Fibroblast of mammary gland (primary cell): Measurements from ENCODE around the gene CAPN15.

ENCODE experiments used
- DNase-seq: peaks from one replicate; pipeline ENCODE4 v3.0.0-alpha.2; 2010; ENCODE audit warnings: low read depth
- H3K4me3 ChIP-seq: 2 replicates; pipeline ENCODE4 v1.5.1; 2011; ENCODE audit warnings: low read depth, mild to moderate bottlenecking, low read length, moderate library complexity; ENCODE audit not compliant: control insufficient read depth
- TF ChIP-seq, protein P1 (sequence below): conservative IDR thresholded peaks from 2 replicates; pipeline ENCODE4 v1.5.1; 2011; ENCODE audit warnings: low read depth, low read length, inconsistent platforms; ENCODE audit not compliant: control insufficient read depth, insufficient read depth

CAPN15 gene

GRCh38 chr16:508884-509736, 18.4 kb upstream of the CAPN15 start:
- TF ChIP-seq, protein P1, sequence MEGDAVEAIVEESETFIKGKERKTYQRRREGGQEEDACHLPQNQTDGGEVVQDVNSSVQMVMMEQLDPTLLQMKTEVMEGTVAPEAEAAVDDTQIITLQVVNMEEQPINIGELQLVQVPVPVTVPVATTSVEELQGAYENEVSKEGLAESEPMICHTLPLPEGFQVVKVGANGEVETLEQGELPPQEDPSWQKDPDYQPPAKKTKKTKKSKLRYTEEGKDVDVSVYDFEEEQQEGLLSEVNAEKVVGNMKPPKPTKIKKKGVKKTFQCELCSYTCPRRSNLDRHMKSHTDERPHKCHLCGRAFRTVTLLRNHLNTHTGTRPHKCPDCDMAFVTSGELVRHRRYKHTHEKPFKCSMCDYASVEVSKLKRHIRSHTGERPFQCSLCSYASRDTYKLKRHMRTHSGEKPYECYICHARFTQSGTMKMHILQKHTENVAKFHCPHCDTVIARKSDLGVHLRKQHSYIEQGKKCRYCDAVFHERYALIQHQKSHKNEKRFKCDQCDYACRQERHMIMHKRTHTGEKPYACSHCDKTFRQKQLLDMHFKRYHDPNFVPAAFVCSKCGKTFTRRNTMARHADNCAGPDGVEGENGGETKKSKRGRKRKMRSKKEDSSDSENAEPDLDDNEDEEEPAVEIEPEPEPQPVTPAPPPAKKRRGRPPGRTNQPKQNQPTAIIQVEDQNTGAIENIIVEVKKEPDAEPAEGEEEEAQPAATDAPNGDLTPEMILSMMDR = no peak

DNA sequence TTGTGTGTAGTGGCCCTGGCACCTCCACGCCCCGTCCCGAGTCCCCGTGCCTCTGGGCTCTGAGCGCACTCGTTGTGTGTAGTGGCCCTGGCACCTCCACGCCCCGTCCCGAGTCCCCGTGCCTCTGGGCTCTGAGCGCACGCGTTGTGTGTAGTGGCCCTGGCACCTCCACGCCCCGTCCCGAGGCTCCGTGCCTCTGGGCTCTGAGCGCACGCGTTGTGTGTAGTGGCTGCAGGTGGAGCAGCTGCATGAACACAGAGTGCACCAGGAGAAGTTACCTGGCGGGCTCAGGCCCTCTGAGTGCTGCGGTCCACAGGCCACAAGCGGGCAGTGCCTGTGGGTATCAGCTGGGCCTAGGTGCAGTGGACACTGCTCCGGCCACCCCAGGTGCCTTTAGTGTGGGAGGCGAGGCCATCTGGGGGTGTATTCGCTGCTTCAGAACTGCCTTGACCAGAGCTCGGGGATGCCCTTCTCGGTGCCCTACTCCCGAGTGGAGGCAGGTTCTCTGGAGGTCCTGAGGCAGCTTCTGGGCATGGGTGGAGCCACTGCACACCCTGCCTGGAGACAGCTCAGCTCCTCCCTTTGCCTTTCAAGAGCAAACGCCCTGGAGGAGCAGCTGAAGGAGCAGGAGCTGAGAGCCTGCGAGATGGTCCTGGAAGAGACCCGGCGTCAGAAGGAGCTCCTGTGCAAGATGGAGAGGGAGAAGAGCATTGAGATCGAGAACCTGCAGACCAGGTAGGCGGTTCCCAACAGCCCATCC, 17.3 kb upstream of the CAPN15 start:
- TF ChIP-seq, protein P1 = no peak
- H3K4me3 ChIP-seq = no peak overlapping the region

More at GRCh38 chr16:508884-509736, 18.4 kb upstream of the CAPN15 start:
- no peak for DNase-seq
- H3K4me3 ChIP-seq = no peak overlapping the region

DNA sequence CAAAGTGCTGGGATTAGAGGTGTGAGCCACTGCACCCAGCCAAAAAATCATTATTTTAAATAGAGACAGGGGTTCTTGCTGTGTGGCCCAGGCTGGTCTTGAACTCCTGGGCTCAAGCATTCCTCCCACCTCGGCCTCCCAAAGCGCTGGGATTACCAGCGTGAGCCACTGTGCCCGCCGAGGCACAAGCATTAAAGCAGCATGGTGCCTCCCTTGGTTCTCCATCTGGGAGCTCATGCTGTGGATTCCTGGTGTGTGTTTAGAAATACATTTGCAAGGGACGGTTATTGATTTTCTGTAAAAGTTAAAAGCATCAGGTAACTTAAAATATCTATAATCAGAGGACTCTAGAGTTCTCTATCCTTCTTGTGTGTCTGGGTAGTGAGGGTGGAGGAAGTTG, 14.7 kb upstream of the CAPN15 start:
- H3K4me3 ChIP-seq = no peak overlapping the region
- DNase-seq = no peak
- TF ChIP-seq, protein P1 = no peak

More for the DNA sequence above, 17.3 kb upstream of the CAPN15 start:
- DNase-seq = no peak

DNA sequence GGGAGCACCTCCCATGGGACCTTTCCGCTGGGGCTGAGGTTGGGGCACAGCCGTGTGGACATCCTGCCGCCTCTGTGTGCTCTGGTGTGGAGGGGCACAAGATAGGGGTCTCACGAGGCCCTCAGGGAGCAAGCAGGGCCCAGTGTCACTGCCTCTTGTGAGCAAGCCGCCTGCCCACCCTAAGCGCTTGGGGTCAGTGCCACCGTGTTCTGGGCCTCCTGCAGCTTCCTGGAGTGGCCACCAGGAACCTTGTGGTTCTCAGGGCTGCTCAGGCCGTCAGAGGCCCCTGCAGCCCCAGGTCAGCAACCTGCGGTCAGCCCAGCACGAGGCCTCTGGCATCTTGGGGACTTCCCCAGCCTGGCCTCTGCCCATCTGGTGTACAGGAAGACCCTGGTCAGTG, 13.6 kb upstream of the CAPN15 start:
- TF ChIP-seq, protein P1 = no peak
- H3K4me3 ChIP-seq = no peak overlapping the region

DNA sequence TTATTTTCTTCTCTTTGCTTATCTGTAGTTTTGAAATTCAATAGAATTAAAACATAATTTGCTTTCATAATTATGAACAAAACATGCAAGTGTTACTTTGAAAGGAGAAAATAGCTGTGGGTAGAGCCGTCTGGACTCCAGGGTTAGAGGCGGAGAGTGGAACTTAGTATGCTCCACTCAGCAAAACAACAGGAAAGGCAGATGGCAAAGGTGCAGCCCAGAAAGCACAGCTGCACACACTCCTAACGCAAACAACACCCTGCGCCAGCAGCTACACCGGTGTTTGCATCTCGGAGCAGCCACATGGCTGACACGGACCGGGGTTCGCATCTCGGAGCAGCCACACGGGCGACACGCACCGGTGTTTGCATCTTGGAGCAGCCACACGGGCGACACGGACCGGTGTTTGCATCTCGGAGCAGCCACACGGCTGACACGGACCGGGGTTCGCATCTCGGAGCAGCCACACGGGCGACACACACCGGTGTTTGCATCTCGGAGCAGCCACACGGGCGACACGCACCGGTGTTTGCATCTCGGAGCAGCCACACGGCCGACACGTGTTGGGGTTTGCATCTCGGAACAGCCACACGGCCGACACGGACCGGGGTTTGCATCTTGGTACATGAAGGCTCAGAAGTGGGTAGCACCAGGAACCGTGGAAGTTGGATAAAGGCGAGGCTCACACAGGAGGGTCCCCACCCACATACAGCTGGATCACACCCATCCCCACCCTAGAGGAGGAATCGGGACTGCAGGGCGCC, 12.2 kb upstream of the CAPN15 start:
- no peak for DNase-seq
- no peak overlapping the region for H3K4me3 ChIP-seq
- TF ChIP-seq, protein P1 = no peak

More for the DNA sequence above, 13.6 kb upstream of the CAPN15 start:
- DNase-seq = no peak

DNA sequence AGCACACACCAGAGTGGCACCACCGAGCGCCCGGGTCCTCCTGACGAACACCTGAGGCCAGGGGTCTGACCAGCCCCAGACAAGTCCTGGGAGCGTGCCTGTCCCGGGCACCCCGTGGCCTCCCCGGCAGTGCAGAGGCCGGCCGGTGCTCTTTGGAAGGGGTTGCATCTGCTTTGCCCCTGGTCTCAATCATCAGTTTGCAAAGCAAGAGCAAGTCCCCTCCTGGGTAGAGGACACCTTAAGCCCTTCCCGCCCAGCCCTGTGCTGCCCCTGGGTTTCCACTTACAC, 11.6 kb upstream of the CAPN15 start:
- DNase-seq = no peak
- no peak overlapping the region for H3K4me3 ChIP-seq
- TF ChIP-seq, protein P1 = no peak
